Small intestine (tissue), 7 donors: ENCODE measurements around the gene ADAR. TPM values are rescaled to one million over a fixed set of nuclear protein-coding genes. Genes with fewer than 3 reads are reported as not detected.

Source experiments
- DNase-seq, 2 donors: peaks; one replicate each; pipeline versions ENCODE4 v3.0.0 to v3.0.0-alpha.2; 2013
- FAIRE-seq: peaks from 2 replicates; lab custom pipeline; 2012; peaks lifted over from hg19 to GRCh38; lab: Jason Lieb, UNC
- H3K27ac ChIP-seq, 3 donors: one replicate each; pipeline ENCODE4 v1.5.1; 2013; ENCODE audit warnings: low read length in 2 of 3, mild to moderate bottlenecking in 2 of 3, control low read depth in 1 of 3, inconsistent platforms in 1 of 3, low read depth in 1 of 3, moderate library complexity in 1 of 3
- H3K27me3 ChIP-seq, 3 donors: one replicate each; pipeline ENCODE4 v1.6.1; 2013; ENCODE audit warnings: low read length in 3 of 3, inconsistent platforms in 1 of 3; ENCODE audit not compliant: control insufficient read depth in 3 of 3, insufficient read depth in 3 of 3
- H3K36me3 ChIP-seq, 3 donors: one replicate each; pipeline ENCODE4 v1.6.1; 2013; ENCODE audit warnings: low read length in 3 of 3, inconsistent platforms in 1 of 3, low read depth in 1 of 3, mild to moderate bottlenecking in 1 of 3, moderate library complexity in 1 of 3; ENCODE audit not compliant: control insufficient read depth in 3 of 3, insufficient read depth in 2 of 3
- H3K4me1 ChIP-seq, 3 donors: one replicate each; pipeline ENCODE4 v1.6.1; 2013; ENCODE audit warnings: low read length in 2 of 3, inconsistent platforms in 1 of 3, low read depth in 1 of 3, mild to moderate bottlenecking in 1 of 3, moderate library complexity in 1 of 3; ENCODE audit not compliant: control insufficient read depth in 3 of 3, insufficient read depth in 2 of 3
- H3K4me3 ChIP-seq, 3 donors: one replicate each; pipeline ENCODE4 v1.5.1; 2013; ENCODE audit warnings: low read length in 3 of 3, control low read depth in 1 of 3, inconsistent platforms in 1 of 3, low read depth in 1 of 3, mild to moderate bottlenecking in 1 of 3, moderate library complexity in 1 of 3
- H3K9me3 ChIP-seq, 2 donors: one replicate each; pipeline ENCODE4 v1.6.1; 2013; ENCODE audit warnings: low read depth in 1 of 2, low read length in 1 of 2; ENCODE audit not compliant: control insufficient read depth in 2 of 2, insufficient read depth in 1 of 2
- WGBS, 3 donors: extraction: QIAGEN DNeasy Blood & Tissue Kit; methylation state at CpG; one replicate each; pipeline ENCODE4 v1.1.7; 2013; 5-methylcytosine and 5-hydroxymethylcytosine counted together
- polyA plus RNA-seq, 4 donors: library from polyadenylated mRNA; stranded (reverse) in 3 of 4; unstranded in 1 of 4; fragments of 200-250 nt in 3 of 4; fragments of 120-200 nt in 1 of 4; gene quantifications; one replicate each; pipeline versions ENCODE4 v1.2.1 to v1.2.3, GENCODE V29; 2013
- donor health status: healthy with polysubstance abuse.
- donor health status: control.
- donor health status: control.
- donor health status: Bipolar disorder and iron deficiency.
- donor health status: healthy.

Gene ADAR
- polyA plus RNA-seq, 4 donors, result 28.6 to 120 (median 47.5) TPM

DNA sequence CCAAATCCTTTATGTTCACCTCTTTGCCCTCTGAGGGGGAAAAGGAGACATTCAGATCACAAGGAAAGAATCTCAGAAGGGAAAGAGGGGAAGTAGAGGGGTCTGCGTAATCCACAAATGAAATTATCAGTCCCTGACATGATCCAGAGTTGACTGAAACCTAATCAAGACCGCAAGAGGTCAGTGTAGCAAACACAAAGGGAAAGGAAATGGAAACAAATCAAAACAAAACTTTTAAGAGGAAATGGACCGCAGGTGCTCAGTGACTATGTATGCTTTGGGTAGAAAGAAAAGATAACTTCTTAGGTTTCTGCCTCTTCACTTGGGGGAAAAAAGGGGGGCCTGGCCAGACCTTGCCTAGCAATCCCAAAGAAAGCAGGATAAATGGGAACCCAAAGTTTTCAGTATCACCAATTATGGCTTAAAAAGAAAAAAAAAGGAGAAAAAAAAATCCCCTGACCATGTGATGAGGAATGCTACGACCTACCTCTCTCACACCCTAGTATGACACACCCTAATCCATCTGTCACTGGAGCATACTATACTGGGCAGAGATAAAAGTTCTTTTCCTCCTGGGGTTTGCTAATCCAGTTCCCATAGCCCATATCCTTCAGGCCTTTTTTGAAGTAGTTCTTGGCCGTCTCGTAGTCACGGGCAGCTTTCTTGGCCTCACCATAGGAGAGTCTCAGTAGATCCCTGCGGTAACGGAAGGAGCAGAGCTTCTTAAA is 23.6 kb downstream of the ADAR start:
- FAIRE-seq, result no peak
- no peaks in the 10 kb centered on the region for H3K27me3 ChIP-seq
- no peak overlapping the region for H3K27ac ChIP-seq
- H3K4me3 ChIP-seq, result no peak overlapping the region
- no peaks in the 10 kb centered on the region for H3K4me1 ChIP-seq
- no peaks in the 10 kb centered on the region for H3K9me3 ChIP-seq
- WGBS, 3 donors, result 77 to 82% (median 81%) methylated on average over 9 of the region's 9 CpGs
- H3K36me3 ChIP-seq, result peaks cover 54 to 84% (median 55%) of the 10 kb centered on the region in 3 donors
- no peak for DNase-seq

DNA sequence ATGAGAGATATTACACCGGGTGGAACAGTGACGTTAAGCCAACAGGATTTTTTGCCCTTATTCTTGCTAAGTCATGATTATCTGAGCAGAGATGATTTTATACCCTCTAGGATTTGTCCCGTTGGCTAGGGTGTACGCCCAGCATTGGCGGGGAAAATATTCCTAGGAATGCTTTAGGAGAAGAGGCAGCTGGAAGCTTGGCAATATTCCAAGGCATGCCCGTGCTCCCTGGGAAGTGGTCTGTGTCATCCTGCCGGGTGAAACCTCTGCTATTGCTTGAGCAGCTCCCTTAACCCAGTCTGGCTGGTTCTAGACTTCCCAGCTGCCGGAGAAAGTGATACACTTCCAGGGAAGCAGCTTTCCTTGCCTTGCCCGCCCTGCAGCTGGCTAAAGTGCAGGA is 24.2 kb downstream of the ADAR start:
- FAIRE-seq (no peak), DNase-seq (no peak)
- Histone ChIP-seq H3K4me1 (no peaks in the 10 kb centered on the region), H3K36me3 (peaks cover 48 to 85% (median 50%) of the 10 kb centered on the region in 3 donors), H3K9me3 (no peaks in the 10 kb centered on the region), H3K4me3 (no peak overlapping the region), H3K27ac (no peak overlapping the region), H3K27me3 (no peaks in the 10 kb centered on the region)
- 64 to 73% (median 67%) methylated on average over 9 of the region's 9 CpGs for WGBS, 3 donors

DNA sequence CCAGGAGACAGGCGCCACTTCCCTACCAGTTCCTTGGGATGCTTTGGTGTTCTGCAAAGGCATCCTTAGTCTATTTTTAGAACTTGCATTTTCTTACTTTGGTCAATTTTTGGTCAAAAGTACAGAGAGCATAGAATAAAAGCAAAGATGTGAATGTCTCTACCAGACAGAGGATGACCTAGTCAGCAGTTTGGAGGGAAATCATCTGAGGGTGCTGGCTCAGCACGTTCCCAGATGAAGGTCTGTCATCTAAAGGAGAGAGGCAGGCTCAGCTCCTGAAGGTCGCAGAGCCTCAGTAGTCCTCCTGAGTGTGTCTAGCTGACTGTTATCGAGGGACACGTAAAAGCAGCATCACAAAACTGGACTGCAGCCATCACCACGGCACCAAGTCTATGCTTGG is 25.1 kb downstream of the ADAR start:
- H3K4me1 ChIP-seq, result no peaks in the 10 kb centered on the region
- H3K9me3 ChIP-seq, result no peaks in the 10 kb centered on the region
- H3K36me3 ChIP-seq, result peaks cover 41 to 86% (median 41%) of the 10 kb centered on the region in 3 donors
- FAIRE-seq (no peak), DNase-seq (no peak)
- no peak overlapping the region for H3K4me3 ChIP-seq
- WGBS, 3 donors, result 86 to 90% (median 90%) methylated on average over 6 of the region's 6 CpGs
- H3K27me3 ChIP-seq, result no peaks in the 10 kb centered on the region
- no peak overlapping the region for H3K27ac ChIP-seq

DNA sequence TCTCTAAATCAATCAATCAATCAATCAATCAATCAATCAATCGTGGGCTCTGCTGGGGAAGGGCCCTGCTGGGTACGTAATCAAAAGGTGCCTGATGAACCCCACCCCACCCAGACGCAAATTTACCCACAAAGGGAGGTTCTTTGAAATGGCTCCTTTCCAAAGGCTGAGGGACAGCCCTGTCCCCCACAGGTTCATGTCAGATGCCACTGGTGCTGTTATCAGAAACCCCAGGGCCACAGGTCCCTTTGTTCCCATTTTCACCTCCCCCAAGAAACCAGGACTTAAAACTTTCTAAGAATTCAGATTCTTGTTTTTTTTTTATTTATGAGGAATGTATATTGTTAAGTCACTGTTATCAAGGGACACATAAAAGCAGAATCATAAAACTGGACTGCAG is 26.2 kb downstream of the ADAR start:
- H3K9me3 ChIP-seq, result no peaks in the 10 kb centered on the region
- H3K27me3 ChIP-seq, result no peaks in the 10 kb centered on the region
- FAIRE-seq (no peak), DNase-seq (no peak)
- peaks cover 35 to 84% (median 35%) of the 10 kb centered on the region in 3 donors for H3K36me3 ChIP-seq
- 67 to 77% (median 75%) methylated on average over 3 of the region's 3 CpGs for WGBS, 3 donors
- no peaks in the 10 kb centered on the region for H3K4me1 ChIP-seq
- no peak overlapping the region for H3K27ac ChIP-seq
- no peak overlapping the region for H3K4me3 ChIP-seq

DNA sequence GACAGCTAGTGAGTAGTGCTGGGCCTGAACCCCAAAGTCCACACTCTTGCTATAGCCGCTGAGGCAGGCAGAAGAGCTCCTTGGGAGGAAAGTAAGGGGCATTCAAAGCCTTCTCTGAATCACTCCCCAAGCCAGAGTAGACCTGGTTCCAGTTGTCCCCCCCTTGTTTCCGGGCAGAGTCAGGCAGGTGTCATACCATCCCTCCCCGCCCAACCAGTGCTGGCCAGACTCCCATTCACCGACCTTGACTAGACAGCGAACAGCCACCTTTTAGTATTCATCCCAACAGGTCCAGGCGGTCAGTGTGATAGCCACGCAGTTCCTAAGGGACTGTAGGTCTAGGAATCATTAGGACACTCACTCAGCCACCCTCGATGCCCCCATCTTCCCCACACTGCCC is 28.6 kb downstream of the ADAR start:
- no peak for DNase-seq
- H3K27ac ChIP-seq, result no peak overlapping the region
- no peaks in the 10 kb centered on the region for H3K9me3 ChIP-seq
- no peaks in the 10 kb centered on the region for H3K4me1 ChIP-seq
- 76 to 87% (median 86%) methylated on average over 8 of the region's 8 CpGs for WGBS, 3 donors
- no peaks in the 10 kb centered on the region for H3K27me3 ChIP-seq
- no peak overlapping the region for H3K4me3 ChIP-seq
- peaks cover 14 to 63% (median 15%) of the 10 kb centered on the region in 3 donors for H3K36me3 ChIP-seq
- FAIRE-seq, result no peak

DNA sequence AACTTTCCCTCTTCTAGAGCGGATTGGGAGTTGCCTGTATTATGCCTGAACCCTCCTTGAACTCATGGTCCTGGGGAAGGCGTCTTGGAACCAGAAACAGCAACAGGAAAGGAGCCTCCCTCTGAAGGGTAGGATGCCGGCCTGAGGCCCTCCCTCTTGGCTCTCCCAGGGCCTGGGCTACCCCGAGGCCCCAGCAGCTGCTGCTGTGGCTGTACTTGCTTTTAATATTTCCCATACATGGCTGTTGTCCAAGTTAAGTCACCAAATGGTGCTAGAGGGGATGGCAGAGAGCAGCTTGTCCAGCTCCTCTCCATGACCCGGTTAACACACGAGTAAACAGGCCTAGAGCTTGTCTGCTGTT is 29.9 kb downstream of the ADAR start:
- H3K27ac ChIP-seq, result no peak overlapping the region
- no peak for FAIRE-seq

DNA sequence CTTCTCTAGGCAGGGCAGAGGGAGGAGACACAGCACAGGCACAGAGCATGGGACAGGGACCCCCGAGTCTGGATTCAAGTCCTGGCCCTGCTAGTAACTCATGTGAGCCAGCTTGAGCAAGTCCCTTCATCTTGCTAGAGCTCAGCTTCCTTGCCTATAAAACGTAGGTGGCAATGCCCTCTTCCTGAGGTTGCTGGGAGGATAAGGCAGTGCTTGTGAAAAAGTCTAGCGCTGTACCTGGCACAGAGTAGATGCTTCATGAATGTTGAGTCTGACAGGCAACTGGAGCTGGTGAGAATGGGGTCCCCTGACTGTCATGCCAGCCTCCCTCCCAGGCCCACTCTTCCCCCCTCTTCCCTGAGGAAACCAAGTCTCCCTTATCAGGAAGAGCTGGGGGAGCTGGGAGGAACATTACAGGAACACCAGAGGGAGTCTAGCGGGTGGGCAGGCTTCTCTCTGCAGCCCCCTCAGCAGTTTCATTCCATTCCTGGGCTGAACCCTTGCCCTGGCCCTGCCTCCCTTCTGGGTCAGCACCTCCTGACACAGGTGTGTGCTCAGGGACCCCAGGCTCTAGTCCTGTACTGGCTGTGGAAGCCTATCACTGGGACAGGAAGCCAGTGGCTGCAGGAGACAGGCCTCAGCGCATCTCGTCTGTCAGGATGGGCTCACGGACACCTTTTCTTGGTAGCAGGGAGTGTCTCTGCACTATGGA is 30.5 kb downstream of the ADAR start:
- Histone ChIP-seq H3K27ac (no peak overlapping the region), H3K9me3 (no peaks in the 10 kb centered on the region), H3K4me1 (no peaks in the 10 kb centered on the region), H3K4me3 (no peak overlapping the region), H3K27me3 (peaks cover 0 to 9% (median 0%) of the 10 kb centered on the region in 3 donors), H3K36me3 (peaks cover 3 to 48% (median 6%) of the 10 kb centered on the region in 3 donors)
- no peak for DNase-seq
- WGBS, 3 donors, result 72 to 81% (median 76%) methylated on average over 7 of the region's 7 CpGs
- no peak for FAIRE-seq

More for the DNA sequence above, 29.9 kb downstream of the ADAR start:
- H3K4me1 ChIP-seq, result no peaks in the 10 kb centered on the region
- peaks cover 0 to 4% (median 0%) of the 10 kb centered on the region in 3 donors for H3K27me3 ChIP-seq
- DNase-seq, result no peak
- no peak overlapping the region for H3K4me3 ChIP-seq
- peaks cover 4 to 53% (median 11%) of the 10 kb centered on the region in 3 donors for H3K36me3 ChIP-seq
- no peaks in the 10 kb centered on the region for H3K9me3 ChIP-seq
- WGBS, 3 donors, result 51 to 70% (median 59%) methylated on average over 6 of the region's 6 CpGs

DNA sequence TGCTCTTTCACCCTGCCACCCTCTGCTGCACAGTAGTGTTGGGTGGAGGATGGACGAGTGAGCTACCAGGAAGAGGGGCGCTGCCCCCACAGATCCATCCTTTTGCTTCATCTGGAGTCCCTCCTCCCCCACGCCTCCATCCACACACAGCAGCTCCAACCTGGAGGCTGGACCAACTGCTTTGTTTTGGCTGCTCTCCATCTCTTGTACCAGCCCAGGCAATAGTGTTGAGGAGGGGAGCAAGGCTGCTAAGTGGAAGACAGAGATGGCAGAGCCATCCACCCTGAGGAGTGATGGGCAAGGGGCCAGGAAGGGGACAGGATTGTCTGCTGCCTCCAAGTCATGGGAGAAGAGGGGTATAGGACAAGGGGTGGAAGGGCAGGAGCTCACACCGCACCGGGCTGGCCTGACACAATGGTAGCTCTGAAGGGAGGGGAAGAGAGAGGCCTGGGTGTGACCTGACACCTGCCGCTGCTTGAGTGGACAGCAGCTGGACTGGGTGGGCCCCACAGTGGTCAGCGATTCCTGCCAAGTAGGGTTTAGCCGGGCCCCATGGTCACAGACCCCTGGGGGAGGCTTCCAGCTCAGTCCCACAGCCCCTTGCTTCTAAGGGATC is 31.9 kb downstream of the ADAR start:
- WGBS, 3 donors, result 75 to 81% (median 81%) methylated on average over 8 of the region's 8 CpGs
- no peaks in the 10 kb centered on the region for H3K9me3 ChIP-seq

More for the DNA sequence above, 31.9 kb downstream of the ADAR start:
- DNase-seq (no peak), FAIRE-seq (no peak)
- Histone ChIP-seq H3K36me3 (peaks cover 0 to 36% (median 0%) of the 10 kb centered on the region in 3 donors), H3K4me3 (no peak overlapping the region), H3K27me3 (peaks cover 0 to 10% (median 0%) of the 10 kb centered on the region in 3 donors), H3K4me1 (no peaks in the 10 kb centered on the region), H3K27ac (no peak overlapping the region)
